B cell (primary cell): ENCODE results near the gene CETP. TPM values are rescaled to one million over a fixed set of nuclear protein-coding genes. Genes with fewer than 3 reads are reported as not detected.

Experiments
- ATAC-seq: fragments of 200-7000 bp; cut with Tn5 transposase; one replicate; pipeline ENCODE4 v1.10.0; 2021; ENCODE audit warnings: low read depth, mild to moderate bottlenecking, moderate number of reproducible peaks, moderate library complexity
- CTCF ChIA-PET: fragments of 350-600 bp; sonication (Branson Sonifier 250); formaldehyde crosslinking; loops from one replicate; lab custom pipeline; 2021; ENCODE audit warnings: antibody characterized with exemption, inconsistent platforms; lab: Charles Lee
- POLR2A ChIA-PET: fragments of 350-600 bp; sonication (Branson Sonifier 250); formaldehyde crosslinking; loops from one replicate; lab custom pipeline; 2021; ENCODE audit warnings: antibody characterized with exemption; lab: Charles Lee
- DNase-seq: peaks from one replicate; pipeline ENCODE4 v3.0.0; 2013
- H2AFZ ChIP-seq: 2 replicates; pipeline ENCODE4 v1.6.1; 2012; ENCODE audit warnings: mild to moderate bottlenecking, low read depth, low read length; ENCODE audit not compliant: insufficient read depth, poor library complexity, severe bottlenecking
- H3K27ac ChIP-seq, 2 donors: 1 replicate in 1 of 2; 2 replicates in 1 of 2; pipeline ENCODE4 v1.5.1; 2012 to 2013; ENCODE audit warnings: low read length in 2 of 2, mild to moderate bottlenecking in 2 of 2, moderate library complexity in 1 of 2
- H3K27me3 ChIP-seq, 4 experiments: fragments of 200-600 bp in 1 of 4; sonication (generic) in 1 of 4; replicated peaks in 1 of 4; 1 replicate in 2 of 4; 2 replicates in 2 of 4; pipeline versions ENCODE4 v1.6.1 to v1.7.0; 2013 to 2016; ENCODE audit warnings: low read length in 3 of 4, mild to moderate bottlenecking in 2 of 4, mixed read lengths in 1 of 4, moderate library complexity in 1 of 4; ENCODE audit not compliant: insufficient read depth in 4 of 4, control insufficient read depth in 3 of 4; ENCODE audit errors: control extremely low read depth in 1 of 4
- H3K36me3 ChIP-seq, 2 experiments: replicated peaks in 1 of 2; 1 replicate in 1 of 2; 2 replicates in 1 of 2; pipeline versions ENCODE4 v1.6.1 to v1.7.1; 2013; ENCODE audit warnings: low read length in 1 of 2; ENCODE audit not compliant: insufficient read depth in 2 of 2, control insufficient read depth in 1 of 2; ENCODE audit errors: control extremely low read depth in 1 of 2, extremely low read depth in 1 of 2
- H3K4me1 ChIP-seq, 2 donors: fragments of 200-600 bp in 1 of 2; sonication (generic) in 1 of 2; 1 replicate in 1 of 2; 2 replicates in 1 of 2; pipeline versions ENCODE4 v1.5.1 to v1.6.1; 2013 to 2017; ENCODE audit warnings: low read length in 2 of 2; ENCODE audit not compliant: control insufficient read depth in 2 of 2, insufficient read depth in 2 of 2
- H3K4me2 ChIP-seq: replicated peaks from 2 replicates; pipeline ENCODE3; 2012; ENCODE audit warnings: mild to moderate bottlenecking, low read depth, low read length; ENCODE audit not compliant: poor library complexity, severe bottlenecking
- H3K4me3 ChIP-seq, 5 experiments: fragments of 200-600 bp in 1 of 5; sonication (generic) in 1 of 5; 1 replicate in 3 of 5; 2 replicates in 2 of 5; pipeline versions ENCODE4 v1.5.1 to v1.7.0; 2011 to 2016; ENCODE audit warnings: low read length in 4 of 5, mild to moderate bottlenecking in 4 of 5, low read depth in 2 of 5, control low read depth in 1 of 5, moderate library complexity in 1 of 5; ENCODE audit not compliant: insufficient read depth in 1 of 5; ENCODE audit errors: control extremely low read depth in 1 of 5, extremely low read depth in 1 of 5
- H3K79me2 ChIP-seq: fragments of 200-600 bp; sonication (generic); one replicate; pipeline ENCODE4 v1.6.0; 2016; ENCODE audit warnings: low read length; ENCODE audit not compliant: control insufficient read depth, insufficient read depth
- H3K9ac ChIP-seq: fragments of 200-600 bp; sonication (generic); 2 replicates; pipeline ENCODE4 v1.6.1; 2017; ENCODE audit warnings: mild to moderate bottlenecking, low read length, moderate library complexity
- H3K9me3 ChIP-seq, 3 donors: one replicate each; pipeline versions ENCODE4 v1.6.1 to v1.7.1; 2013; ENCODE audit warnings: low read length in 2 of 3; ENCODE audit not compliant: control insufficient read depth in 2 of 3, insufficient read depth in 1 of 3; ENCODE audit errors: control extremely low read depth in 1 of 3
- H4K20me1 ChIP-seq: 2 replicates; pipeline ENCODE4 v1.6.0; 2012; ENCODE audit warnings: mild to moderate bottlenecking, low read length; ENCODE audit not compliant: insufficient read depth, control insufficient read depth, poor library complexity, severe bottlenecking
- H3K27ac Mint-ChIP-seq: one replicate; pipeline ENCODE4 v1.8.0; 2021; ENCODE audit warnings: mixed read lengths
- H3K27me3 Mint-ChIP-seq: one replicate; pipeline ENCODE4 v1.8.0; 2021; ENCODE audit warnings: mixed read lengths
- H3K4me1 Mint-ChIP-seq: one replicate; pipeline ENCODE4 v1.8.0; 2021; ENCODE audit warnings: mixed read lengths
- H3K4me3 Mint-ChIP-seq: one replicate; pipeline ENCODE4 v1.8.0; 2021; ENCODE audit warnings: mixed read lengths
- H3K9me3 Mint-ChIP-seq: one replicate; pipeline ENCODE4 v1.8.0; 2022; ENCODE audit warnings: mixed read lengths; ENCODE audit not compliant: insufficient read depth
- CTCF ChIP-seq: fragments of 200-600 bp; IDR thresholded peaks from one replicate; pipeline ENCODE4 v1.8.0; 2022; ENCODE audit warnings: antibody characterized with exemption, mild to moderate bottlenecking
- EZH2 ChIP-seq: IDR thresholded peaks from 2 replicates; pipeline ENCODE4 v1.6.1; 2012; ENCODE audit warnings: borderline replicate concordance, low read depth, mild to moderate bottlenecking, moderate library complexity, low read length; ENCODE audit not compliant: insufficient read depth, poor library complexity, severe bottlenecking
- WGBS: methylation state at CpG from one replicate; pipeline ENCODE4 v1.1.5; 2013; ENCODE audit warnings: missing lambda C conversion rate; ENCODE audit not compliant: insufficient coverage; 5-methylcytosine and 5-hydroxymethylcytosine counted together
- intact Hi-C: fragments of 100-400 bp; cut with micrococcal nuclease; formaldehyde crosslinking; loops from one replicate; pipeline ENCODE4 v1.10.0; 2022
- polyA plus RNA-seq: library from polyadenylated mRNA; depleted of rRNA; stranded (reverse); fragments of >200 nt; gene quantifications from 2 replicates; pipeline ENCODE4 v1.2.3, GENCODE V29; 2012
- total RNA-seq, 2 donors: library from RNA; stranded (reverse); fragments of 120-200 nt in 1 of 2; gene quantifications; 1 replicate in 1 of 2; 2 replicates in 1 of 2; pipeline versions ENCODE4 v1.2.3 to v1.2.4, GENCODE V29; 2013 to 2022

CETP gene
- total and polyA plus RNA-seq, 2 donors (not counting 1 experiment from before 2014, with no cell fraction given) = 0.18 to 1.3 TPM

DNA sequence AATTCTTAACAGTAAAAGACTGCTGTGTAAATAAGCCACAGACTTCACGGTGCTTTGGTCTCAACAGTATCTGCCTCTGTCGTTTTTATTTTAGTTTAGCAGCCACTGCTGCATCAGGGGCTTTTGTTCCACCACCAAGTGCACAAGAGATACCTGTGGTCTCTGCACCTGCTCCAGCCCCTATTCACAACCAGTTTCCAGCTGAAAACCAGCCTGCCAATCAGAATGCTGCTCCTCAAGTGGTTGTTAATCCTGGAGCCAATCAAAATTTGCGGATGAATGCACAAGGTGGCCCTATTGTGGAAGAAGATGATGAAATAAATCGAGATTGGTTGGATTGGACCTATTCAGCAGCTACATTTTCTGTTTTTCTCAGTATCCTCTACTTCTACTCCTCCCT, 21.9 kb upstream of the CETP start:
- Histone ChIP-seq H3K27ac (peak overlapping the region in 1 of 2 donors; percentile 55), H3K4me3 (no peak overlapping the region), H3K27me3 (no peaks in the 10 kb centered on the region), H2AFZ (no peak overlapping the region), H3K79me2 (peaks cover 39% of the 10 kb centered on the region), H3K4me2 (no peak overlapping the region), H4K20me1 (peaks cover 84% of the 10 kb centered on the region), H3K9me3 (no peaks in the 10 kb centered on the region), H3K4me1 (peaks cover 67 to 72% of the 10 kb centered on the region in 2 donors), H3K36me3 (peaks cover 38 to 97% of the 10 kb centered on the region in 2 experiments), H3K9ac (no peak overlapping the region)
- CTCF ChIA-PET = interaction anchor here (2.8 to 10.8 kb wide), 2 partner anchors 72 to 73 kb away, joined by 14 to 140 read pairs; partner anchors contain the start of gene SLC12A3
- DNase-seq (peak; percentile 26), ATAC-seq (no peak)
- H3K27ac Mint-ChIP-seq = peak overlapping the region; percentile 78
- POLR2A ChIA-PET = interaction anchor here (1.1 to 2.1 kb wide), 2 partner anchors 27 to 147 kb away, joined by 3 to 11 read pairs; no protein-coding TSS in a partner anchor
- intact Hi-C loops = loop anchor here (10.0 kb wide), 2 partner anchors 225 to 305 kb away; partner anchors contain the start of gene ARL2BP
- no peaks in the 10 kb centered on the region for H3K9me3 Mint-ChIP-seq
- peaks cover 80% of the 10 kb centered on the region for H3K4me1 Mint-ChIP-seq
- peak overlapping the region; percentile 80 for H3K4me3 Mint-ChIP-seq
- H3K27me3 Mint-ChIP-seq = no peaks in the 10 kb centered on the region
- 29% methylated on average over 2 of the region's 4 CpGs for WGBS
- TF ChIP-seq EZH2 = no peak
- no peak for TF ChIP-seq CTCF

DNA sequence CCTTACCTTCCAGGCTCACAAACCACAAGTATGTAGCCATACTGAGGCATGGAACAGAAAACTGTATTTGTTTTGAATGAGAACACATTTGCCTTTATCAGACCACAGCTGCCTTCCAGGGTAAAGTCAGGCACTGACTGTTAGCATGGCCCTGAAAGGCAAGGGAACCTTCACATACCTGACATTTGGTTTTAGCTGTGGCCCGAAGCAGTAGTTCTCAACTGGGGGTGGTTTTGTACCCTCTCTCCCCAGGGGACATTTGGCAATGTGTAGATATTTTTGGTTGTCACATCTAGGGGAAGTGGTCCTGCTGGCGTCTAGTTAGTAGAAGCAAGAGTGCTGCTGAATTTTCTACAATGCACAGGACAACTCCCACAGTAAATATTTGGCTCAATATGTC, 20.7 kb upstream of the CETP start:
- Histone ChIP-seq H3K36me3 (peaks cover 31 to 92% of the 10 kb centered on the region in 2 experiments), H3K9me3 (no peaks in the 10 kb centered on the region), H2AFZ (no peak overlapping the region), H3K27ac (peak overlapping the region in 1 of 2 donors; percentile 70), H3K27me3 (no peaks in the 10 kb centered on the region), H3K4me3 (peak overlapping the region in 1 of 5 experiments; percentile 22), H3K9ac (no peak overlapping the region), H3K4me1 (peaks cover 56 to 60% of the 10 kb centered on the region in 2 donors), H4K20me1 (peaks cover 71% of the 10 kb centered on the region), H3K4me2 (peak overlapping the region; percentile 40), H3K79me2 (peaks cover 26% of the 10 kb centered on the region)
- Mint-ChIP-seq H3K27ac (peak overlapping the region; percentile 68), H3K9me3 (no peaks in the 10 kb centered on the region), H3K4me1 (peaks cover 70% of the 10 kb centered on the region), H3K4me3 (peak overlapping the region; percentile 80), H3K27me3 (no peaks in the 10 kb centered on the region)
- TF ChIP-seq CTCF (no peak), EZH2 (no peak)
- intact Hi-C loops = no loop called here
- DNase-seq = peak; percentile 44
- 0% methylated on average over 1 of the region's 2 CpGs for WGBS
- no peak for ATAC-seq
- CTCF ChIA-PET = interaction anchor here (1.1 to 2.8 kb wide), 11 partner anchors 9 to 112 kb away, joined by 3 to 18 read pairs (median 6); partner anchors contain the start of gene HERPUD1
- POLR2A ChIA-PET = interaction anchor here (1.0 to 2.1 kb wide), 6 partner anchors 8 to 101 kb away, joined by 3 to 12 read pairs (median 4); partner anchors contain the start of genes HERPUD1 and NLRC5
